Cerebellar nuclear complex (tissue), 1 donor: ENCODE data around the gene FBN2.

ENCODE experiments used
- DNase-seq, 2 experiments: peaks; one replicate each; lab custom pipeline; 2025; lab: John Stamatoyannopoulos, UW

The FBN2 gene

DNA sequence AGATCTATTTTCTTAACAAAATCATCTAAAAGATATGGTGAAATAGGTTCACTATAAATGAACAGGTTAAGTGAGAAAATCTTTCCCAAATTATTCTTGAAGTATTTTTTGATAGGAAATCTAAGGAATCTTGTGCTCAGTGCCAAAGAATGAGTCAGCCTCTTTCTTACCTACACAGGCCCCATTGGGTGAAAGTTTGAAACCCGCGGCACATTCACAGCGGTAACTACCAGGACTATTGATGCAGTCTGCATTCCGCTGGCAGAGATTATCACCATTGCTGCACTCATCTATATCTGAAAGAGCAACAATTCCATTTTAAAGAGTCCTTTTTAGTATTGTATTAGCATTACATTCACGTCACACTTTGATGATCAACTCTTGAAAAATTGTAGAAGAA, 232.7 kb downstream of the FBN2 start:
- no peak for DNase-seq

DNA sequence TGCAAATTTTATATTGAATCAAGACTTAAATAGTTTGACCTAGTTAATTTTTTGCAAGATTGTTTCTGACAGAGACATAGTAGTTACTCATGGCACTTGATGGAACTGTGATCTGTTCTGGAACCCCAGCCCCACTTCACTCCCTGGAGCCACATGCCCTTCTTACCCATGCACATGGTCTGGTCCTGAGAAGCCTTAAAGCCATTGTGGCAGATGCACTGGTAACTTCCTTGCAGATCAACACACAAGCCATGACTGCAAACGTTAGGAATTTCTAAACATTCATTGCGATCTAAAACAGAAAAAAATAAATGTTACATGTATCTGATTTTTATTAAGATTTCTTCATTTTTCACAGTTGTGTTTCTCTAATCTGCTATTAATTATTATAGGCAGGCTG, 233.3 kb downstream of the FBN2 start:
- DNase-seq: no peak

DNA sequence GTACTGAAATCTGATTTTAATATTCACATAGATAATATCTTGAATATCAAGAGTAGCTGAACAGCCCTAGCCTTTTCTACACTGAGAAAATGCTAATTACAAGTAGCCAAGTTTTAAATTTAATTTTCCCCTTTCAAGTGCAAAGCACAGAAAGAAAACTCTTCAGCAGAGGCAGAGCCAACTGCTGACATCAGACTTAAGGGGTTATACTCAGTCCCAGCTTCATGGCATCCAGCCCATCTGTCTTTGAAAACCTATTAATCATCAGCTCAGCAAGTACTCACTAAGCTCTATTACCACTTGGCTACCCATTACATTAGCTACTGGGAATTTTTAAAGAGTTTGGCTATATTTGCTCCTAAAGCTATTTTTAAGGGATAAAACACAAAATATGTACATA, 234.0 kb downstream of the FBN2 start:
- no peak for DNase-seq

DNA sequence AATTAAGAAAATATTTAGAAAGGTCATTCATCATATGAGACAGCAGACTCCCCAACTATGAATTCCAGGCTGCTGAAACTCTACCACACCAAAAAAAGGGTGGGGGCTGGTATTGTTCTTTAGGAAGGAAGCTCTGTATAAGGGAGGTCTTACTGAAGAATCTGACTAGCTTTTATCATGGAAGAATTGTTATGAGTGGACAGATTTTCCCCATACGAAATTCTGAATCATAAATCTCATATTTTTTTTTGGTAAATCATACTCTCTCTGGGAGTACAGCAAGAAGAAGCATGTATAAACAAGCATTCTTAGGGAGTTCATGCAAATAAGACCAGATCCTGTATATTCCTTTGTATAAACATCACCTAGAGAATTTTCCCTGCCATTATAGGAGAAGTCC, 234.5 kb downstream of the FBN2 start:
- no peak for DNase-seq

DNA sequence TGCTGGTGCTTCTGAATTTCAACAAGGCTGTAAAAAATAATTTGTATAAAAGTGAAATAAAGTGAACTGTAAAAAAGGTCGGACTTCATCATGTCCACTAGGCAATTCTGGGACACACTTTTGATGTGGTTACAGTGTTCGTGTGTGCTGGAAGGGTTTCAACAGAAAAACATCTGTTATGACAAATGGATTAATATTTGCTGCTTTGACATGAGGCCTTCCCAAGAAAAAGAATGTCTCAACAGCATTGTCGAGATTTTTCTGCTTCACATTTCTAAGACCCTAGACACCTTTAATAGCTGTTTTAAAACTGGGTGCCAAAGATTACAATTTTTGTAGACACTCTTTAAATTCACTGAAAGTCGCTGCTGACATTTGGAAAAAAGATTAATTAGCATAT, 237.9 kb downstream of the FBN2 start:
- DNase-seq: no peak

DNA sequence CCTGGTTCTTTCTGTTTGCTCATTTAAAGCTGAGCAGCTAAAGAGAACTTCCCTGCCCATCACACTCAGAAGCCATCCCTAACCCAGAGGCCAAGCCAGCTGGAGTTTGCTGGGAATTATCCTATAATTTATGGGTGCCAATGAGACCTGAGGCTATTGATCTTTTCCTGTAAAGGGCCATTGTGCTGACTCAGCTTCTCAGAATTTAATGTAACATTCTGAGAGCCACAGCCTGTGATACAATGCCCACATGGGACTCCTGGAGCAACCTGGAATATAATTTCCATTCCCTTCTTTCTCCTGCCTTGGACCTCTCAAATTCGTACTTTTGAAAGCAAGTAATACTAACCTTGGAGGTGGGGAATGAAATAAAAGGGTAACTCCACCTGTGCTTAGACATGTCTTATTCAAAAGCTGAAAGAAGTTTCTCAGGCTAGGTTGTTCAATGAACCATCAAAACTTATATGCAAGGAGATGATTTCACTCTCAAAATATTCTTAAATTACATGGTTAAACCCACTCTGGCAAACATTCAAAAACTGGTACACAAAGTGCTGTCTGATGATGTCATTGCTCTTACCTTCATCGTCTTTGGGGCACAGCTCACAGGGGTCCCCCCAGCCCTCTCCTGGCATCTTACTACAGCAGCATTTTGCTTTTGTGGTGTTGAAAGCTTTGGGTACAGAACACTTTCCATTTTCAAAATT, 247.7 kb downstream of the FBN2 start:
- DNase-seq: no peak

DNA sequence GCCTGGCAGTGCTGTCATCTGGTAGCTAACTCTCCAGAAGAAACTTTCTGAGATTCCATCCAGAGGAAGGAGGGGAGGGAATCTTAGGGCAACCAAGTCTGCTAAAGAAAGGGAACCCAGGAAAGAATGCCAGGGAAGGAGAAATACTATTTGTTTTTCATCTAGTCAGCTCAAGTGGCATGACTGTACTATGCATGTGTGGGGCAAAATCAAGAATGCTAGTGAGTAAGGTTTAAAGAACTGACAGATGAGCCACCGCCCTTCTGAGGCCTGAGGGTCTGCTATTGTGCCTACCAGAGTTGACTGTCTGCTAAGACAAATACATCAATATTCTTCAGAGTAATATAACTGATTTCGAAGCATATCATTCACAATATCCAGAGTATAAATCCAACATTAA, 250.3 kb downstream of the FBN2 start:
- DNase-seq: no peak

DNA sequence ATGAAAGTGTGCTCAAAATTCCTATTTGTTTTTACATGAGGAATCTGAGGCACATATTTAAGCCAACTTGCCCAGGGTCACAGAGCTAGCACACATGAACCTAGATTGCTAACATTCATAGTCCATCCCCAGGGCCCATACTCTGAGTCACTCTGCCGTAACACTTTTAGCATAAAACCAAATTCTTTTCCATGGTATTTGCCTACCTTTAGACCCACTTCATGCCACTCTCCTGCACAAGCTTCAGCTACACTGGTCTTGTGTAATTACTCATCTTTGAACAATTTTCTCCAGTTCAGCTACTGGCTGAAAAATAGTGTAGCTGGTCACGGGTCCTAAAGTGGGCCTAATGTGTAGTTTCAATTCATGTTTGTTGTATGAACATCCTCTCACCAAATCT, 253.8 kb downstream of the FBN2 start:
- DNase-seq: no peak

DNA sequence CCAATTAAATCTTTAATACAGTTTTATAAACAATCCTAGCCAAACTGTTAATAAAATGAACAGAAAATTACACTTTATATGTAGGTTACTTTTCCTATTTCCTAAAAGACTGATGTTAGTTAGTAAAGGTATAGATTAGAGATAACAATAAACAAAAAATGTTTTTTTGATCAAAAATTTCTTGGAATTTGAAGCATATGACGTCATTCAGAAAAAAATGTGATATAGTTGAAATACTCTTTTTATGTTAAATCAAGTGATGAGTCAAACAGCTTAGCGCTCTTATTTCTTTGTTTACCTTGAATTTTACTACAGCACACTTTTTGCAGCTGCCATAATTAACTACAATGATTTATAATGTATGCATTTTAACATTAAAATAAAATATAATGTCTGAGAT, 258.7 kb downstream of the FBN2 start:
- no peak for DNase-seq

DNA sequence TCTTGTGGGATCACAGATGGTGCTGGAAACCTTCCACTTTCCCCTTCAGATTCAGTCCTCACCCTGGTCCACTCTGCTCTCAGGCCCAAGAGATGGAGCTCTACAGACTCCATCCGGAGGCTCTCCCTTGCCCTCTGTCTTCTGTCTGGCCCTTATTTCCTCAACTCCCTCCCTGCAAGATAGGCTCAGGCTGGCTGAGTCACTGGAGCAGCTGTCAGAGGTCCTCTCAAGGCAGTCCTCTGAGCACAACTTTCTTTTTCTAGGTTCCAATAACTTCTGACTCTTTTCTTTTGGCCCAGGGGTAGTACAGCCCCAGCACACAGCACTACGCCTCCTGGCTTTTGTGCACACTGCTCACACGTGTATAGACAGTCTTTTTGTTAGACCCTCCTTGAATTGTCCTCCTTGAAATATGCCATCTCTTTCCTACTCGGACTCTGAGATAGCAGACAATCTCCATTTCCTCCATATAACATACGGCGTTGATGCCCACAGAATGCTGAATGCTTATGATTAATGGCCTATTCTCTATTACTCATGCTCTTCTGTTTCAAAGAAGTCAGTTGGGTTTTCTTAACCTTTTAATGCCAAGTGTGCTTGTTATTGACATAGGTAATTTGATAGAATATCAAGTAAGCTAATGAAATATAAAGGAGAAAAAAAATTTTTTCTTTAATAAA, 261.4 kb downstream of the FBN2 start:
- DNase-seq: no peak

DNA sequence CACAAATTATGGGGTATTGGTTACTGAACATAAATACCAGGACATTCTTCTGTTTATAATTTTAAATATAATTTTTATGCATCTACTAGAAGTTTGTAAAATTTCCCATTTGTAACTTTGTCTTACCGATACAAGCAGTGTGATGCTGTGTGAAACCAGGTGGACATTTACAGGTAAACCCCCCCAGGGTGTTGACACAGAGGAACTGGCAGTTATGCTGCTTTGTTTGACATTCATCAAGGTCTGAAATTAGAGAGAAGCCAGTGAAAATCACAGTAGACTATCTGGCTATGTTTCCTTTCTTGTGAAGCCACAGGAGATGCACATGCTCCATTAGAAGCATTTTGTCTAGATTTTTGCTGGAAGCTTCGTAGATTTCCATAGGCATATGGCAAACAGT, 263.6 kb downstream of the FBN2 start:
- DNase-seq: no peak

DNA sequence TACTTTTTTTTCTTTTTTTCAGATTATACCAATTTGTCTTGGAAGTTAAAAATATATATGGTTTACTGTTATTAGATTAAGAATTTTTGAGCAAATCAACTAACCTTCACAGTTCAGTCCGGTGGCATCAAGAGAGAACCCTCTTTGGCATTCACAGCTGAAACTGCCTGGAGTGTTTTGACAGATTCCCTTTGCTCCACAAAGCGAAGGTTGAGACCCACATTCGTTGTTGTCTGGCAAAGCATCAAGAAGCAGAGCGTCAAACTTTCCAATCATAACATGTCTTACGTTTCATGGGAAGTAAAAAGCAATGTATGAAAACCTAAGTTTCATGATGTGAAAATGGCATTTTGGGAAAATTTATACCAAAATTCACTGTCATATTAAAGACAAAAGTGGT, 264.3 kb downstream of the FBN2 start:
- no peak for DNase-seq

DNA sequence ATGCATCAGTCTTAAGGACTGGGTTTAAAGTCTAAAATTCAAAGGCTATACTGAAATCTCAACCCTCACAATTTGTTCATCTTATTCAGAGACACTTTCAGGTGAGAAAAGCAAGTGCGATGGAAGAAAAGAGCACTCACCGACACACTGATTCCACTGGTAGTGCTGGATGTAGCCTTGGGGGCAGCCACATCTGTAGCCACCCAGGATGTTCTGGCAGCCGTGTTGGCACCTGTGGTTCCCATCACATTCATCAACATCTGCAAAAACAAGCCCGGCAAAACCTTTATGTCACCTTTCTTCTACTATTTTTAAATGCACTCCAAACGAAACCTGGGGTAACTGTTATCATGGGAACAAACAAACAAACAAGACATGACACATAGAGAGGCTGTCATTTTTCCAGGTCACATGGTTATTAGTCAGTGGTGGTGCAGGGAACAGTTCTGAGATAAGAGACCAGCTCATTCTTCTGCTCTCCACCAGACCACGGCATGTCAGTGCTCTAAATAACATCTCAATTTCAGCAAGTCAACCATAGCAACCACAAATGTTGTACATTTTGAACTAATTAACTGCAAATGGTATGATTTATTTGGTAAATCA, 266.1 kb downstream of the FBN2 start:
- DNase-seq: no peak

DNA sequence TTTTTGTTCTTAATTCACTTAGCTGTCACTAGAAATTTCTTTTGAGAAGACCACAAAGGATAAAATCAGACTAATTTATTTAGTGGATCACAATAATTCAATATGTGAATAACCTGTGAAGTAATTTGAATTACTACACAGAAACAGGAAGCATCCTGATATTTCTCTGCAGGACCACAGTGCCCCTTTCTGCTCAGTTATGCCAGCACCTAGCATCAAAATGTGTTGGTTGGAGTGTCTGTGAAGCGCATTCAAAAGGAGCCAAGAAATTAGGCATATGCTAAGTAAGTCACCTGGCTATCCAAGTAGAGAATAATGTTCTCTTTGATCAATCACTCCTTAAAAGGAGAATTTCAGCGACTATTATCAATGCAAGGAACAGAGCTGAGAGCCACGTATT, 267.0 kb downstream of the FBN2 start:
- no peak for DNase-seq

DNA sequence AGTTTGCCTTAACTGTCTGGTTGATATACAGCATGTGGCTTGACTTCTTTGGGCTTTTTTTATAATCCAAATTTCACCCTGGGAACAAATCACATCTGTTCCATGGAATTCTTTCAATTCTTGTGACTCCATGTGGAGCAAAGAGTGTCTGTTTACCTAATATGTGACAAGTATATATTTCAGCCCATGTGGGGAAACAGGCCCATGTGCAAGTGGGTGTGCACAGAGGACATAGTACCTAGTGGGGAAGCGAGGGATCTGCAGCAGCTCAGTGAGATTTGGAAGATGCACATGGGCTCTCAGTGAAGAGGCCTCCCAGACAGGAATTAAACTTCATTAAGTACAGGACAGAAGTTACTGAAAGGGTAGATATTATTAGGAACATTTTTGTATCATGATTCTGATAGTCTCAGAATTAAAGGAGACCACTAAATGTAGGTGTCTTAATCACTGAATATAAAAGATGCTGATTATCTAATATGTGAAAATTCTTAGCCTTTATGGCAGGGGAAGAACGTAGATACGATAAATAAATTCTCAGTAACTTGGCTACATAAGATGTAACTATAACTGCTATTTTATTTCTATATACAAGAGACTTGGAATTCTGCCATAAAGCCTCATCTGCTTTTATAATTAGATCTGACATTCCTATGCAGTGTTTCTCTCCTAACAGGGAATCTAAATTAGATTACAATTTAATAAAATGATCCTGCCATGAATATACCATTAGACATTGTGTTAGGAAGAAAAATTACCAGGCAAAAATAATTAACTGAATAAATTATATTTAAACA, 273.3 kb downstream of the FBN2 start:
- DNase-seq: no peak

DNA sequence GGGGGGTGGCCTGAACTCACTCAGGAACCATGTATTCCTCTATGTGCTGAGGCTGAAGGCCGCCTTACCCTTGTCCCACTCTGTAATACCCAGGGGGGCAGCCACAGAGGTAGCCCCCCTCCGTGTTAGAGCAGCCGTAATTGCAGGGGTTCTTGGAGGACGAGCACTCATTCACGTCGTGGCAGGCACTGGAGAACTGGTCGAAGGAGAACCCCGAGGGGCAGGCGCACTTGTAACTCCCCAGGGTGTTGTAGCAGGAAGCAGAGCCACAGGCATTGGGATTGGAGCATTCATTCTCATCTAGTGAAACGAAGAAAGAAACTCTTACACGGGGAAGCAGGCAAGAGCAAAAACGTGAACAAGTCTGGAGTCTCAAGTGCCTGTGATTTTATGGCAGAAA, 274.7 kb downstream of the FBN2 start:
- no peak for DNase-seq

DNA sequence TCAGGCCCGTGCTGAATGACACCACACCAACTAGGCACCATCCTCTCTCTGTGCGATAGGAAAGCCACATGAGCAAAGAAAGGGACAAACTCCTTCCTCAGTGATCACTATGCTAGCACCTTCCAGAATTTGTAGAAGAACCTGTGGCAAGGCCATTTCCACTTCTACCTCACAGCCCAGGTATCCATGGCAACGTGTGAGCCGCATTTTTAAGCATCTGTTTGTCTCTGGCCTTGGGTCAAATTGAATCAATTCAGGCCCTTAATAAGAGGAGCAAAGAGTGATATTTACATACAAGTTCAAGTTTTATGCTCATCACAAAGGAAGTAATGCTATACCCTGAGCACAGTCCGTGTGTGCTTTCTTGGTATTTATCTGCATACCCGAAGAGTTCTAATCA, 275.1 kb downstream of the FBN2 start:
- DNase-seq: no peak

DNA sequence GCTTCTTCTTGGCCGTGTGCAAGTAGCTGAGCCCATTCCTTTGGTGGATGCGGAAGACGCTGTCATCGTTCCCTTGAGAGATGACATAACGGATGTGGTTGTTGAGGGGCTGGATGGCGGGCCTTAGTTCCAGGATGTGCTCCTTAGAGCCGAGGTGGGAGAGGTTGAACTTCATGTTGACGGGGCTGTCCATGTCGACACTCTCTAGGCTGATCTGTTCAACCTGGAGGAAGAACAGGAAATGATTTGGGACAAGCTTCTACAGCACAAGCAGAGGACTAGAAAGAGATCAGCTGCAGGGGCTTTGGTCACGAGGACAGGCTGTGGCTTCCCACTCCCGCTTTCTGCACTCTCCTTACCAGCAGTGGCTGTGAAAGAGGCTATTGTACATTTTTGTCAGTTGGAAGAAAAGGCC, 278.4 kb downstream of the FBN2 start:
- no peak for DNase-seq

DNA sequence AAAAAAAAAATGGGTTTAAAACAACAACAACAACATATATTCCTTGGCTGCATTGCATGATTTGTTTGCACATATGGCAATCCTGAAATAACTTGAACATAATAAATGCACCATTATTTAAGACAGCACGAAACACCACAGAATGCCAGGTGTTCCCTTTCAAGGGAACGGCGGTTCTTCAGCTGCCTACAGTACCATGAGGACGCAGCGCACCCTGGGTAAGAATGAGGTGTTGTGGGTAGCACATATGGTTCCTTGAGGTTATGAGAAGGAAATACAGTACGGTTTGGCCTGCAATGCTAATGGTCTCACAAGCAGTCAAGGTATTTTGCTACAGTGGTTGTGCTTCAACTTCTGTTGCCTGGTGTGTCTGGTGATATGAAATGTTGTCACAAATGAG, 279.7 kb downstream of the FBN2 start:
- DNase-seq: no peak

DNA sequence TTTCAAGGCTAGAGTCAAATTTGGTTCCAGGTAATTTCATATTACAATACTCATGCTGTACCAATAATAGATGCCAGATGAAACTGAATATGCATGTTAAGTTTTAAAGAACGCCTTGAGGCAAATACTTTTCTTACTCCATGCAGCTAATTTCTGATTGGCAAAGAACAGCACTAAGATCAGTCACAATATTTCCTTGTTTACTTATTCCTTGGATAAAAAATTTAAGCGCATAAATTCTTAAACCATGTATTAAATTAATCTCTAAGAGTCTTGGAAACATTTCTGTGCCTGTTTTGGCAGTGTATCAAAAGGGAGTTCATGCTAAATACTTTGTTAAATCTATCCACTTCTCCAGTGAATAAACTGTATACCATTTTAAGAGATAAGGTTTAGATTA, 281.0 kb downstream of the FBN2 start:
- no peak for DNase-seq

DNA sequence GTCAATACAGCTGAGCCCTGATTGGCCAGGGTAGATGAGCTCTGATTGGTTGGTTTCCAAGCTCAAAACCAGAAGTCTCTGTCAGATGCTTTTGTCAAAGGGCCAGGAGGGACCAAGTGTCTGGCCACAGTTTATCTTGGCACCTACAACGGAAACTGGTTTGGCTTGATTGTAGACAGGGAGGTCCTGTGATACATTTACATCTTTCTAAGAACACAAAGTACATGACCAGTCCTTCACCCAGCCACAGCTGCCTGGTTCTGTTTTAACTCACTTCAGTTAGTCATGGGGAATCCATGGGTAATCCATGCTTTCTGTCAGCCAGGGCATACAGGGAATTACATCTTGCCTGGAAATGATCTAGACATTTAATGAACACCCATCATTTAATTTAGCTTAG, 283.3 kb downstream of the FBN2 start:
- DNase-seq: no peak

DNA sequence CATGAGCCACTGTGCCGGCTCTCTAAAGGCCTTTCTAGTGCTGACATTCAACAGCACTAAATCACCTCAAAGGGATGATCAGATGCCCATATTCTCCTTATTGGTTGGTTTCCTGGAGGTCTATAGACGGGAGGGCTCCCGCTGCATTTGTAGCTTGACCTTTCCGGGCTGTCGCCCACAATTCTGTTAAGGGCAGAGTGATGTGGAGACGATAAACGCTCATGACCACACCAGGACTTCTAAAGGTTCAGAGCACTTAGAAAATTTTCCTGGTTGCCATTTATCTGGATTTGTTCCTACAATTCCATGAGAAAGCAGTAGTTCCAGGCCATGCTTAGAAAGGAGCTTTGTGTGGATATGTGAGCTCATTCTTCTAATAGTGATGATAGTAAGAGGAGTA, 284.2 kb downstream of the FBN2 start:
- DNase-seq: no peak

DNA sequence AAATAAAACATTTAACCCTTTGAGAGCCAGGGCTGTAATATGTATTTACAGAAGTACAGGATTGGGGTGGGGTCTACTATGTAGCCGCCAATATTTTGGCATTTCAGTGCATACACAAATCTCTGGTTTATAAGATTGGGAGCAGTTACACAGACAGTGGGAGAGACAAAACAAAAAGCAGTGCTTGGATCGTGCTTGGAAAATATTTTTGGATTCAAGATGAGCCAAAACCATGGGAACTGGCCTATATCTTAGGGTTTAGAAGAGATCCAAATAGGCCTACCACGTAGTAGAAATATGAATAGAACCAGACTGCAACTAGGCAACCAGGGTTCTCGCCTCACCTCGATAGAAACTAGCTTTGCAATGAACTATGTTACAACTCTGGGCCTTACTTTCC, 284.9 kb downstream of the FBN2 start:
- DNase-seq: no peak
